Dedifferentiated amniotic fluid mesenchymal stem cell (primary cell): ENCODE measurements around the gene RHO.
A peak's percentile ranks its signal among the peaks of the same experiment; 100 is the strongest.
"Not testable (repeated sequence)": the region's sequence is repeated elsewhere in the genome, so short reads cannot be mapped to it uniquely, and the experiment has no call there.

Source experiments
- DNase-seq: peaks from one replicate; pipeline ENCODE4 v3.0.0-alpha.2; 2016; ENCODE audit errors: extremely low spot score

The RHO gene

GRCh38 chr3:129528589-129529100 is at the start of gene RHO:
Gene RHO, plus strand, starts transcription at chr3:129528639. Its CDS starts 95 bp downstream, at chr3:129528734.
- no peak for DNase-seq

GRCh38 chr3:129481225-129481765 is 47.1 kb upstream of the RHO start:
- not testable (repeated sequence) for DNase-seq

GRCh38 chr3:129481766-129482332 is 46.6 kb upstream of the RHO start:
- DNase-seq: no peak

- no peak for DNase-seq
These were observed 45.7 kb upstream of the RHO start for GRCh38 chr3:129482721-129483120.

- DNase-seq: no peak
These were observed 44.6 kb upstream of the RHO start for GRCh38 chr3:129483870-129484269.

- not testable (repeated sequence) for DNase-seq
These were observed 43.3 kb upstream of the RHO start for GRCh38 chr3:129485146-129485545.

GRCh38 chr3:129485721-129486663 is 42.4 kb upstream of the RHO start:
- DNase-seq: peak; percentile 93

- DNase-seq: no peak
These were observed 41.8 kb upstream of the RHO start for GRCh38 chr3:129486664-129487035.

- no peak for DNase-seq
These were observed 41.1 kb upstream of the RHO start for GRCh38 chr3:129487183-129487867.

- not testable (repeated sequence) for DNase-seq
These were observed 40.5 kb upstream of the RHO start for GRCh38 chr3:129487868-129488335.

GRCh38 chr3:129489258-129489657 is 39.2 kb upstream of the RHO start:
- not testable (repeated sequence) for DNase-seq

GRCh38 chr3:129490273-129490675 is 38.2 kb upstream of the RHO start:
- DNase-seq: peak; percentile 93

GRCh38 chr3:129491077-129491476 is 37.4 kb upstream of the RHO start:
- not testable (repeated sequence) for DNase-seq

GRCh38 chr3:129491794-129492193 is 36.6 kb upstream of the RHO start:
- no peak for DNase-seq

- DNase-seq: no peak
These were observed 35.7 kb upstream of the RHO start for GRCh38 chr3:129492691-129493090.

GRCh38 chr3:129493206-129493605 is 35.2 kb upstream of the RHO start:
- DNase-seq: no peak

GRCh38 chr3:129494499-129494898 is 33.9 kb upstream of the RHO start:
- DNase-seq: not testable (repeated sequence)

- peak; percentile 45 for DNase-seq
These were observed 33.3 kb upstream of the RHO start for GRCh38 chr3:129495006-129495639.

- not testable (repeated sequence) for DNase-seq
These were observed 30.6 kb upstream of the RHO start for GRCh38 chr3:129497876-129498275.

GRCh38 chr3:129498603-129499488 is 29.6 kb upstream of the RHO start:
- not testable (repeated sequence) for DNase-seq
